Prostate gland (tissue), 2 donors: ENCODE data around the gene ITGB5.

ENCODE experiments used
- POLR2A ChIP-seq: fragments of 450-650 bp; IDR thresholded peaks from one replicate; pipeline ENCODE4 v1.6.1; 2016; ENCODE audit warnings: antibody characterized with exemption, mild to moderate bottlenecking
- TF ChIP-seq, protein P1 (sequence below), 4 experiments: fragments of 200-600 bp in 2 of 4; fragments of 450-650 bp in 2 of 4; sonication (generic) in 2 of 4; IDR thresholded peaks; 1 replicate in 3 of 4; 2 replicates in 1 of 4; pipeline ENCODE4 v1.5.1; 2016 to 2019; ENCODE audit warnings: antibody characterized with exemption in 4 of 4, mild to moderate bottlenecking in 2 of 4, moderate library complexity in 2 of 4

DNA sequence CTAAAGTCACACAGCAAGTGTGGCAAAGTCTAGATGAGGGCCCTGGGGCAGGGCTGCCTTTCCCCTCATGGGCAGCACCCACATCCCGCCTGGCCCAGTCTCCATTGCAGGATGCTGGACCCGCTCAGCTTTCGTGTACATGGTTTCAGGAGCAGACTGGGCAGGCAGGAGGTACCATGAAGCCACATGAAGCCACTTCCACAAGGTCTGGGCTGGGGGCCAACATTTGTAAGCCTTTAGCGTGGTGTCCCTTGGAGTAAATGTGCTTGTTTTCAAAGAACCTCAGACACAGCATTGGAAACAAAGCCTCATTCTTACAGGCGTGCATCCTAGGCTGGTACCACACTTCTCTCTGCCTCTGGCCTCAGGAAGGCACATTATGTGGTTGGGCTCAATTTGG, 122.4 kb downstream of the ITGB5 start:
- TF ChIP-seq, protein P1, sequence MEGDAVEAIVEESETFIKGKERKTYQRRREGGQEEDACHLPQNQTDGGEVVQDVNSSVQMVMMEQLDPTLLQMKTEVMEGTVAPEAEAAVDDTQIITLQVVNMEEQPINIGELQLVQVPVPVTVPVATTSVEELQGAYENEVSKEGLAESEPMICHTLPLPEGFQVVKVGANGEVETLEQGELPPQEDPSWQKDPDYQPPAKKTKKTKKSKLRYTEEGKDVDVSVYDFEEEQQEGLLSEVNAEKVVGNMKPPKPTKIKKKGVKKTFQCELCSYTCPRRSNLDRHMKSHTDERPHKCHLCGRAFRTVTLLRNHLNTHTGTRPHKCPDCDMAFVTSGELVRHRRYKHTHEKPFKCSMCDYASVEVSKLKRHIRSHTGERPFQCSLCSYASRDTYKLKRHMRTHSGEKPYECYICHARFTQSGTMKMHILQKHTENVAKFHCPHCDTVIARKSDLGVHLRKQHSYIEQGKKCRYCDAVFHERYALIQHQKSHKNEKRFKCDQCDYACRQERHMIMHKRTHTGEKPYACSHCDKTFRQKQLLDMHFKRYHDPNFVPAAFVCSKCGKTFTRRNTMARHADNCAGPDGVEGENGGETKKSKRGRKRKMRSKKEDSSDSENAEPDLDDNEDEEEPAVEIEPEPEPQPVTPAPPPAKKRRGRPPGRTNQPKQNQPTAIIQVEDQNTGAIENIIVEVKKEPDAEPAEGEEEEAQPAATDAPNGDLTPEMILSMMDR (IDR thresholded peaks at IDR 0.05), result no peak
- no peak for TF ChIP-seq POLR2A
